Subcutaneous abdominal adipose tissue (tissue), 5 donors: ENCODE measurements around the gene MPV17.
"Not testable (repeated sequence)": the region's sequence is repeated elsewhere in the genome, so short reads cannot be mapped to it uniquely, and the experiment has no call there.

Experiments
- H3K27ac ChIP-seq: one replicate; pipeline ENCODE4 v1.7.0; 2013; ENCODE audit warnings: low read depth, mild to moderate bottlenecking, inconsistent platforms, low read length, moderate library complexity
- H3K27me3 ChIP-seq, 5 donors: one replicate each; pipeline ENCODE4 v1.7.0; 2013; ENCODE audit warnings: low read length in 5 of 5, inconsistent platforms in 1 of 5; ENCODE audit not compliant: control insufficient read depth in 5 of 5, insufficient read depth in 4 of 5
- H3K36me3 ChIP-seq, 5 donors: one replicate each; pipeline ENCODE4 v1.7.0; 2013; ENCODE audit warnings: low read length in 5 of 5; ENCODE audit not compliant: control insufficient read depth in 5 of 5, insufficient read depth in 5 of 5
- H3K4me1 ChIP-seq, 5 donors: one replicate each; pipeline ENCODE4 v1.7.0; 2013; ENCODE audit warnings: low read length in 5 of 5, mild to moderate bottlenecking in 3 of 5, moderate library complexity in 1 of 5; ENCODE audit not compliant: control insufficient read depth in 5 of 5, insufficient read depth in 5 of 5
- H3K4me3 ChIP-seq, 5 donors: one replicate each; pipeline ENCODE4 v1.7.0; 2013; ENCODE audit warnings: low read length in 5 of 5, low read depth in 1 of 5
- H3K9ac ChIP-seq, 5 donors: one replicate each; pipeline ENCODE4 v1.7.0; 2013; ENCODE audit warnings: low read length in 5 of 5, mild to moderate bottlenecking in 4 of 5, moderate library complexity in 3 of 5
- H3K9me3 ChIP-seq, 5 donors: one replicate each; pipeline ENCODE4 v1.7.0; 2013; ENCODE audit warnings: low read length in 5 of 5; ENCODE audit not compliant: control insufficient read depth in 5 of 5
- donor health status: healthy.
- donor health status: healthy.
- donor health status: healthy.
- donor health status: healthy.
- donor health status: healthy.

The MPV17 gene

DNA sequence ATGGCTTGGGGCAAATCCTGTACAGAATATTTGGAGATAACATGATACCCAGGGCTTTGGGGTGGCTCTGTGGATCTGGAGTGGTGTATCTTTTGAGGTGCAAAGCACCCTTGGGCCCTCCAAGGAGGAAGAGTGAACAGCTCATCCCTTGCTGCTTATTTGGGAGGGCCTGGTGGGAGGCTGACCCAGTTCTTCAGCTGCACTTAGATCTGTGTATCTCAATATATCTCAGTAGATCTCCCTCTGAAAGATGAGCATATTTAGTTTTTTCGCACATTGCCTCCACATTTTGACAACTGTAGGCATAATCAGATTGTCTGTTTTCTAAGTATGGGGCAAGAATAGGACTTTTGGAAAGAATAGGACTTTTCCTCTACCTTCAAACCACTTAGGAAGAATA is 37.9 kb downstream of the MPV17 start:
- H3K27ac ChIP-seq, result no peak overlapping the region
- no peak overlapping the region for H3K9ac ChIP-seq
- peaks cover 0 to 16% (median 8%) of the 10 kb centered on the region in 5 donors for H3K27me3 ChIP-seq
- H3K9me3 ChIP-seq, result no peaks in the 10 kb centered on the region
- peaks cover 0 to 4% (median 0%) of the 10 kb centered on the region in 5 donors for H3K4me1 ChIP-seq
- H3K4me3 ChIP-seq, result no peak overlapping the region
- H3K36me3 ChIP-seq, result no peaks in the 10 kb centered on the region

DNA sequence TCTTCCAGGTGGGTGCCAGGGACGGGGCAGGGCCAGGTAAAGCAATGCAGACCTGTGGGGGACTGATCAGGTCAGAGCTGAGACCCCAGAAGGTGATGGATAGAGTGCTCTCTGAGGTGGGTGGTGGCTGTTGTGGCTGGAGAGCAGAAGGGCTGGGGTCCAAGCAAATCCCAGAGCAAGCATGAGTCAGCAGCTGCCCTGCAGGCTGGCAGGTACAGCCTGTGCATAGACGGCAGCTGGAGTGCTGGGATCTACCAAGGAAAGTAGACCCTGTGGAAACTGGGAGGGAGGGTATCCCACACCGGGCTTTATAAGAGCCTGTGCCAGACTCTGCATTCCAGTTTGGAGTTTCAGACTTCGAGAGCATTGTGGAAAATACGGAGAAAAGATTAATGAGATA is 40.0 kb downstream of the MPV17 start:
- H3K36me3 ChIP-seq, result no peaks in the 10 kb centered on the region
- peaks cover 4 to 20% (median 9%) of the 10 kb centered on the region in 5 donors for H3K27me3 ChIP-seq
- H3K9me3 ChIP-seq, result no peaks in the 10 kb centered on the region
- no peak overlapping the region for H3K4me3 ChIP-seq
- H3K4me1 ChIP-seq, result no peaks in the 10 kb centered on the region
- no peak overlapping the region for H3K9ac ChIP-seq
- H3K27ac ChIP-seq, result no peak overlapping the region

DNA sequence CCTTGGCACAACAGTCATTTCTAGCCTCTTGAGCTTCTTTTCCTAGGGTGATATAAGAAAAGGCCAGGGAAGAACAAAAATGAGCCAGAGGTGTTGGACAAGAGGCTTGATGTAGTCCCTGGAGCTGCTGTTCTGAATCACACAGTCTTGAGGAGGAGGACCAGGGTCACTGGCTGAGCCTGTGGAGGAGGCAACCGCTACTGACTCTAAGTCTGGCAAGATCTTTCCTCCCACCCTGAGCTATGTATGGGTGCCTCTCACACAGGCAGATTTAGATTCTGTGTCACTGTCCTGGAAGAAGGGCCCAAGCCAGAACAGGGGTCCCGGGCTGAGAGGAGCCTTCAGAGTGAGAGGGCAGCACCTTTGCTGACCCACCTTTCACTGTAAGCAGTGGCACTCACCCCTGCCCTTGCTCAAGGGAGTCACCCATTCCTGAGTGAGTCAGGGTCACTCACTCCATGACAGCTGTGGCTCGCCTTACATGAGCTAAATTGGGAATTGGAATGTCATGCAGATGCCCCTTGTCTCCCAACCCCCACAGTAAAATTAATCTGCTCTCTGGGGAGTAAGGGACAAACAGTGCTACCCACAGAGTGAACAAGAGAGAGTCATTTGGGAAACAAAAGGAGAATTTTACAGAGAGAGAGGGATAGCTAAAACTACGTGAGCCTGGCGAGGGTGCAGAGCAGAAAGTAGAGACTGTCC is 40.9 kb downstream of the MPV17 start, which contains the start of gene TRIM54:
TSS of gene TRIM54 (plus strand) at position 575 of the 705 bp plus-strand sequence. CDS start 303 bp downstream, outside the sequence.
- H3K36me3 ChIP-seq, result no peaks in the 10 kb centered on the region
- no peaks in the 10 kb centered on the region for H3K4me1 ChIP-seq
- H3K9me3 ChIP-seq, result no peaks in the 10 kb centered on the region
- H3K27ac ChIP-seq, result no peak within 1 kb of the TSS
- no peak within 1 kb of the TSS for H3K4me3 ChIP-seq
- H3K27me3 ChIP-seq, result peaks cover 5 to 25% (median 15%) of the 10 kb centered on the region in 5 donors
- no peak within 1 kb of the TSS for H3K9ac ChIP-seq

DNA sequence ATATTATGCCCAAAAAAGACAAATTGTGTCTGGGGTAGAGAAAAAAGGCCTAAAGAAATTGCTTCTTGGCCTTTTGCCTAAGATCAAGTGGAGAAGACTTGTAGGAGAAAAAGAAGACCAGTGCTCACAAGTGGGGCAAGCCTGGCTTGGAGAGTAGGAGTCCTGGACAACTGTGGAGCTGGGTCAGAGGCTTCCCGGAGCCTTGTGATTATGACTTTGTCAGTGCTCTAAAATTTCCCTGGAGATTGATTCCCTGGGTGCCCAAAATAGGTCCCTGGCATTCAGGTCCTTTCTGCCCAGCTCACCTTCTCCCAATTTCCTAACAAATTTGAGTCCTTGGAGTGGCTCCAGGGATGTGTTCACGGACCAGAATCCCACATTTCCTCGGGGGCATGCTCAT is 41.5 kb downstream of the MPV17 start:
- Histone ChIP-seq H3K36me3 (no peaks in the 10 kb centered on the region), H3K4me3 (no peak overlapping the region), H3K27ac (no peak overlapping the region), H3K27me3 (peaks cover 5 to 28% (median 15%) of the 10 kb centered on the region in 5 donors), H3K4me1 (no peaks in the 10 kb centered on the region), H3K9me3 (no peaks in the 10 kb centered on the region), H3K9ac (no peak overlapping the region)

DNA sequence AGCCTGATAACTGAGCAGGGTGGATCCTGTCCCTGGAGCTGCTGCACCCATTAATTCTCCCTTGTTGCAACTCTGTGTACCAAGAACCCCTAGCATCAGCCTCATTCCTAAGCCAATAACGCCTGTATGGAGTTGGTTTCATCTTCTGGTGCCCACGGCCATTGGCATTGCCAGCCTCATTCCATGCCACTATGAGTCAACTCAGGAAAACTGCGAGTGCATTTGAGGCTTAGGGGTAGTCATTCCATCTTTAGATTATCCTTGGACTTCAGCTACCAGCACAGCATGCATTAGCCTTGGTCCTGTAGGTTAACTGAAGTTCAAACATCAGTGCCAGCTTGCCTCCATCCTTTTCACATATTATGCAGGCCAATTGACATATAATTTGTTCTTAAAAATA is 42.1 kb downstream of the MPV17 start:
- no peaks in the 10 kb centered on the region for H3K36me3 ChIP-seq
- H3K27ac ChIP-seq, result no peak overlapping the region
- no peak overlapping the region for H3K9ac ChIP-seq
- peaks cover 5 to 30% (median 16%) of the 10 kb centered on the region in 5 donors for H3K27me3 ChIP-seq
- H3K4me1 ChIP-seq, result no peaks in the 10 kb centered on the region
- H3K9me3 ChIP-seq, result no peaks in the 10 kb centered on the region
- H3K4me3 ChIP-seq, result no peak overlapping the region

DNA sequence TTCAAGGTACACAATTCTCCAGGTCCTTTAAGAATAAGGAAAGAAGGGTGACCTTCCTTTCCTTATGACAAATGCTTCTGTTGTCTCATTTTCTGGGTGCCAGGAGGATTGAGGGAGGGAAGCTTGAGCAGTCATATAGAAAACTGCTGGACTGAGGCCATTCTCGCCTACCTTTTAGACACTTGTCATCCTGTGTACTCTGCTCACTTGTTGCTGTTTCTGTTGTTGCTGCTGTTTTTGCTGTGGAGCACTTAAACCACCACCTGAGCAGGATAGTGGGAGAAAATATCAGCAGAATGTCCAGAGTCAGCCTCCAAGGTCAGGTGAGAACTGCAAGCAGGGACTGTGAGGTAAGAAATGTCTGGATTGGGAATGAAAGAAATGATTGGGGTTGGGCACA is 44.9 kb downstream of the MPV17 start:
- H3K4me3 ChIP-seq, result no peak overlapping the region
- no peaks in the 10 kb centered on the region for H3K9me3 ChIP-seq
- H3K4me1 ChIP-seq, result no peaks in the 10 kb centered on the region
- no peak overlapping the region for H3K27ac ChIP-seq
- no peak overlapping the region for H3K9ac ChIP-seq
- H3K27me3 ChIP-seq, result peaks cover 10 to 29% (median 22%) of the 10 kb centered on the region in 5 donors
- H3K36me3 ChIP-seq, result no peaks in the 10 kb centered on the region

DNA sequence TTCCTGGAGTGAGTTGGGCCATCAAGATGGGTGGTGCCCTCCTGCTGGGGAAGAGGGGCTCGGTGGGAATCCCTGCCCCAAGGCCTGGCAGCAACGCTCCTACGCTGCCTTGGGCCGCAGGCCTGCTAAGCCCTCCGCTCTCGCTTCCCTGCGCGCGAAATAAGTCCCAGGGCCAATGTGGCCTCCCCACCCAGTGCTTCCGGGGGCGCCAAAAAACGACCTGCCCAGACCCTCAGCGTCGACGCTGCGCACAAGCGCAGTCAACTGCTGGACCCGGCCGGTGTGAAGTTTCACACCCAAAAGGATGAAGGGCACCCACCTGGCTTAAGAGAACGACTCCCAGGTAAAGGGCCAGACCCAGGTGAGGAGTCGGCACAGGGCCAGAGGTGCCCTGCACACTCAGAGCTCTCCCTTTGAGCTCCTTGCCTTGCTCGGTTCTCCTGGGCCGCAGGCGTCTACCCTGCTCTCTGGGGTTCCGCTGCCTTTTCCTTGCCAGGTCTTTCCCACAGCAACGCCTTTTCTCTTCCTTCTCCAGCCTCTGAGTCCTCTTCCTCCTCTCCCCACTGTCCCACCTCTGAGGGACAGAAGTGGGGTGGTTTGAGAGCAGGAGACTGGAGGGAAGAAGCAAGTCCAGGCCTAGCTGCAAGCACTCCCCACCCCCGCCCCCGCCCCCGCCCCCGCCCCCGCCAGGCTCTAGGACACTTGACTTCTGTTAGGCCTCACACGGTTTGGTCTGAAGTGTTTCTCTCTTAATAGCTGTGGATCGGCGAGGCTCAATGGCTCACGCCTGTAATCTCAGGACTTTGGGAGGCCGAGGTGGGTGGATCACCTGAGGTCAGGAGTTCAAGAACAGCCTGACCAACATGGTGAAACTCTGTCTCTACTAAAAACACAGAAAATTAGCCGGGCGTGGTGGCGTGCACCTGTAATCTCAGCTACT is 47.4 kb downstream of the MPV17 start, which contains the start of gene DNAJC5G:
TSS of gene DNAJC5G (plus strand) at position 223 of the 940 bp plus-strand sequence. CDS start 1,296 bp downstream, outside the sequence.
- no peak within 1 kb of the TSS for H3K27ac ChIP-seq
- no peak within 1 kb of the TSS for H3K4me3 ChIP-seq
- H3K36me3 ChIP-seq, result no peaks in the 10 kb centered on the region
- no peaks in the 10 kb centered on the region for H3K4me1 ChIP-seq
- H3K27me3 ChIP-seq, result peaks cover 8 to 17% (median 14%) of the 10 kb centered on the region in 5 donors
- H3K9me3 ChIP-seq, result no peaks in the 10 kb centered on the region
- H3K9ac ChIP-seq, result no peak within 1 kb of the TSS

DNA sequence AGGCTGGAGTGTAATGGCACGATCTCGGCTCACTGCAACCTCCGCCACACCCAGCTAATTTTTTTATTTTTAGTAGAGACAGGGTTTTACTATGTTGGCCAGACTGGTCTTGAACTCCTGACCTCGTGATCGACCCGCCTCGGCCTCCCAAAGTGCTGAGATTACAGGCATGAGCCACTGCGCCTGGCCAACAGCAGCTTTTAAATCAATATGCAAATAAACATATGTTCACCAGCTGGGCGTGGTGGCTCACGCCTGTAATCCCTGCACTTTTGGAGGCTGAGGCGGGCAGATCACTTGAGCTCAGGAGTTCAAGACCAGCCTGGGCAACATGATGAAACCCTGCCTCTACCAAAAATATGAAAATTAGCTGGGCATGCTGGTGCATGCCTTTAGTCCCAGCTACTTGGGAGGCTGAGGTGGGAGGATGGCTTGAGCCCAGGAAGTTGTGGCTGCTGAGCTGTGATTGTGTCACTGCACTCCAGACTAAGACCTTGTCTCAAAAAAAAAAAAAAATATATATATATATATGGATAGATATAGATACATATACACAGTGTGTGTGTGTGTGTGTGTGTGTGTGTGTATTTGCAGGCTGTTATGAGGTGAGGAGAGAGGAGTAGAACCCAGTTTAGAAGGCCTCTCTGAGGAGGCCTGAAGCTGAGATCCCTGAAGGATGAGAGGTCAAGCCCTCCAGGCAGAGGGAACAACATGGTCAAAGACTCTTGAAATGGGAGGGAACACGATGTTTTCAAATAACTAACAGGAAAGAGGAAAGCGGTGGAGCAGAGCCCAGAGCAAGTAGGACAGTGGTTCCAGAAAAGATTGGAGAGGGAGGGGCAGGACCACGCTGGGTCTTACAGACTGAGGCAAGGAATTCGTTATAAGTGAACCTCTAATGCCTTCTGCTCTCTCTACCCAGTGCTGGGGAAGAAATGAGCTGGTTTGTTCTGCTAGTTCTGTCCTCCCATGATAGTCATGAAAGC is 50.1 kb downstream of the MPV17 start:
- H3K4me1 ChIP-seq, H3K27ac ChIP-seq, H3K4me3 ChIP-seq, H3K36me3 ChIP-seq, H3K9ac ChIP-seq, H3K9me3 ChIP-seq: not testable (repeated sequence)
- peaks cover 5 to 20% (median 11%) of the 10 kb centered on the region in 5 donors for H3K27me3 ChIP-seq

DNA sequence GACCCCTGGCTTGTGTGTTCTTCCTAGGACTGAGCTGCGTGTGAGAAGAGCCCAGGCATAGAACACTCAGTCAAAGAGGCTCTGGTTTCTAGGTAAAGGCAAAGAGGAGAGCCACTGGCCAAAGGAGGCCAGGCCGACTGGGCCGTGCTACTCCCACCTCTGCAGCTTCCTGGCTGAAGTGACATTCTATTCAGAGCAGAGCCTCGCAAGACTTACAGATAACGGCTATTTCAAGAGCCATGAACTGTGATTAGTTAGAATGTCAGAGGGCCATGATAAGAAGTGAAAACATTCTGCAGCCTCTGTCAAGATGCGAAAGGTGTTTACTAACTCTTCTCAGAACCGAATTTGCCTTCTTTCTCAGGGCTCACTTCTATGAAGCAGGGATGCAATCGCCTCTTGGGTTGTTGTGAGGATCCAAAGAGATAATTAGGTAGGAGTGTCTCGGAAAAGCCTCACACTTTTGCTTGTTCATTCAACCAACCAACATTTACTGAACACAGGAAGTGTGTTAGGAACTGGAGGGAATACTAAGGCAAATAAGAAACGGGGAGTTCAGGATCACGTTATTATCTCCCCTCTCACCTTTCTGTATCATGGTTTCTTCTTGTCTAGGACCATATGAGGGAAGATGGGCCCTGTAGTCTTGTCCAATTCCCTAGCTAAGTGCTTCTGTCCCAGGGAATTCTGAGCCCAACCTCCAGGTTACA is 51.1 kb downstream of the MPV17 start:
- H3K27me3 ChIP-seq, result peaks cover 5 to 22% (median 11%) of the 10 kb centered on the region in 5 donors
- no peaks in the 10 kb centered on the region for H3K9me3 ChIP-seq
- no peak overlapping the region for H3K4me3 ChIP-seq
- H3K4me1 ChIP-seq, result no peaks in the 10 kb centered on the region
- no peak overlapping the region for H3K27ac ChIP-seq
- H3K36me3 ChIP-seq, result no peaks in the 10 kb centered on the region
- no peak overlapping the region for H3K9ac ChIP-seq
